ENCODE data around the gene COMMD10. TPM values are rescaled to one million over a fixed set of nuclear protein-coding genes. Genes with fewer than 3 reads are reported as not detected.

COMMD10 gene
- total RNA-seq, 4 donors from 2014 or later = 26.8 to 44.3 (median 33.9) TPM

DNA sequence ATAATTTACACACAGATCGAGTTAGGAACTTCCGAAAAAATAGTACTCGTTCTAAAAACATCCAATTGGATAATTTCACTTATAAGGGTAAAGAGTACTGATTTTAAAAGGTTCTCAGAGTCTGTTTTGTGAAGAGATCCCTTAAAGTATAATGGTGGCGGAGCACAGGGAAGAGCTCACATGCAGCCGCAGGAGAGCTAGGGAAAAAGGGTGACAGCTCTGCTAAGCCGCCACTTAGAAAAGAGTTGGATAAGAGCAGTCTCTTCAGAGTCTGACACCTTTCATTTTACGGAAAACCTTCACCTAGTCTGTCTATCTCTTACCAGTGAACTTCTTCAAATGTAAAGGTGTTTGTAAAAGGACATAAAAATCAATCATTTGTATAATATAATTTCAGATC is 149.9 kb downstream of the COMMD10 start:
- DNase-seq (ENCODE audit: low spot score) = no peak
- TF ChIP-seq, protein P1, sequence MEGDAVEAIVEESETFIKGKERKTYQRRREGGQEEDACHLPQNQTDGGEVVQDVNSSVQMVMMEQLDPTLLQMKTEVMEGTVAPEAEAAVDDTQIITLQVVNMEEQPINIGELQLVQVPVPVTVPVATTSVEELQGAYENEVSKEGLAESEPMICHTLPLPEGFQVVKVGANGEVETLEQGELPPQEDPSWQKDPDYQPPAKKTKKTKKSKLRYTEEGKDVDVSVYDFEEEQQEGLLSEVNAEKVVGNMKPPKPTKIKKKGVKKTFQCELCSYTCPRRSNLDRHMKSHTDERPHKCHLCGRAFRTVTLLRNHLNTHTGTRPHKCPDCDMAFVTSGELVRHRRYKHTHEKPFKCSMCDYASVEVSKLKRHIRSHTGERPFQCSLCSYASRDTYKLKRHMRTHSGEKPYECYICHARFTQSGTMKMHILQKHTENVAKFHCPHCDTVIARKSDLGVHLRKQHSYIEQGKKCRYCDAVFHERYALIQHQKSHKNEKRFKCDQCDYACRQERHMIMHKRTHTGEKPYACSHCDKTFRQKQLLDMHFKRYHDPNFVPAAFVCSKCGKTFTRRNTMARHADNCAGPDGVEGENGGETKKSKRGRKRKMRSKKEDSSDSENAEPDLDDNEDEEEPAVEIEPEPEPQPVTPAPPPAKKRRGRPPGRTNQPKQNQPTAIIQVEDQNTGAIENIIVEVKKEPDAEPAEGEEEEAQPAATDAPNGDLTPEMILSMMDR (IDR thresholded peaks at IDR 0.05) = no peak
- no peak for ATAC-seq (ENCODE audit: low FRiP score)

DNA sequence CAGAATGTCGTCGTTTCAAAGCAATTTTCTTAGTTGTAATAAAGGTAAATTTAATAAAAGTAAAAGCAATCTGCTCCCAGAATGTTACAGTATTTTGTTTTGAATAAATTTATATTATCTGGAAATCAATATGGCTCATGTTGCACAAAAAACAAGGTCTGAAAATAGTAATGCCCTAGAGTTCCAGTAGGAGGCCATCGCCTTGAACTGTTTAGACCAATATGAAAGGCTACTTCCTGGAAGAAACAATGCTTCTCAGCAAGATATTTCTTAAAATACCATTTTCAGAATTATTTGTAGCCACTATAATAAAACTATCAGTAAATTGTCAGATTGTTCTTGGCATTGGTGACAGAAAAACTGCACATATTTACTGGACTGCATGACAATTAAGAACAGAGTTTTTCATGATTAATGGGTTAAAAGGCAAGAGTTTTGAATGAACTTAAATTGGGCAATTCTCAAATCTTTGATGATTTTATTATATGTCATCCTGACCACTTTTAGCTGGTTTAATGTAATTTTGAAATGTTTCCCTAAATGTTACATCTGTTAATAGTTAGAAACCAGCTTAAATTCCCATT is 153.2 kb downstream of the COMMD10 start:
- TF ChIP-seq, protein P1 (IDR thresholded peaks at IDR 0.05) = no peak
- DNase-seq (ENCODE audit: low spot score) (no peak), ATAC-seq (ENCODE audit: low FRiP score) (no peak)

DNA sequence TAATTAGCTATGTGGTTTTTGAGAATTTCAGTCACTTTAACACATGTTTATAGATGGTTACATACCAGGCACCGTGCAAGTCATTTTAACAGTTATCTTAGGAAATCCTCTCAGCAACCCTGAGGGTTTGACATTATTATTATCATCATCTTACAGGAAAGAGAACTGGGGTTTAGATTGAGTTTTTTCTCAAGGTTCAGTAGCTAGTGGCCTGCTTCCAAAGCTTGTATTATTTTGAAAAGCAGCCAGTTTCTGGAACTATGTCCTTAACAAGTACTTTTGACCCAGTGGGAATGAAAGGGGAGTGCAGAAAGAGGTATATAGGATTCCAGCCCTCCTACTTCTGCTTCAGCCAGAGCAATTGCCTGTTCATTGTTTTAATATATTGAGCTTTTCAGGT is 157.5 kb downstream of the COMMD10 start:
- TF ChIP-seq, protein P1 (IDR thresholded peaks at IDR 0.05) = no peak
- DNase-seq (ENCODE audit: low spot score) (no peak), ATAC-seq (ENCODE audit: low FRiP score) (no peak)

DNA sequence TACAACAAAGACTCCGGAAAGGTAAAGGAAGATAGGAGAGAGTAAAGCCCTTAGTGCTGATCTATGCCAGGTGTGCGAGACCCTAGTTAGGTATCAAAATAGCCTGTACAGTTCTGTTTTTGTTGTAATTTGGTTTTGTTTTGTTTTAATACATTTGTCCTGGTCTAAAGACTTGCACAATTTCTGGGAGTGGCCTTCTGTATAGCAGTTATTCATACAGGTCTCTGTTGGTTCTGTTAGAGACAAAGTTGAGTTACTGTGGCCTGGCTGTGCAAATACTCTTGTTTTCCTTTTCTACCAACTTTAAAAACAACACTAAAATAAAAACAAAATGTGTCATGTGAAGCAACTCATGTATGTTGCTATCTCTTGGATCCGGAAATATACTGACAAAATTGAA is 163.6 kb downstream of the COMMD10 start:
- TF ChIP-seq, protein P1 (IDR thresholded peaks at IDR 0.05) = no peak
- DNase-seq (ENCODE audit: low spot score) = no peak
- ATAC-seq (ENCODE audit: low FRiP score) = no peak

DNA sequence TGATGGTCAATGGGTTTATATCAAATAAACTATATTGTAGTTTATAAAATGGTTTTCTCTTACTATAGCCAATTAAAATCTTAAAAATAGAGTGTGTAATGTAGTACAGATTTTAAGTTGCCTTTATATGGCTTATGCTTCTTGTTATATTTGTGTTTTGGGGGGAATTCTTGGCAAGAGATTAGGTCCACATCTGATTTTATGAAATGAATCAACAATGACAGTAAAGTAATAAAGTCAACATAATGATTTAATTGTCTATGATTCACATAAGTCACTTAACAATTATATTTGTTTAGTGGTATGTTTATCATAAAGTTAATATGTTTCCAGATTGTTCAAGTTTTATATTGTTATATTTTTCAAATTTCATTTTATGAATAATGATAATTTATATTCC is 164.8 kb downstream of the COMMD10 start:
- TF ChIP-seq, protein P1 (IDR thresholded peaks at IDR 0.05) = no peak
- DNase-seq (ENCODE audit: low spot score) (no peak), ATAC-seq (ENCODE audit: low FRiP score) (no peak)

DNA sequence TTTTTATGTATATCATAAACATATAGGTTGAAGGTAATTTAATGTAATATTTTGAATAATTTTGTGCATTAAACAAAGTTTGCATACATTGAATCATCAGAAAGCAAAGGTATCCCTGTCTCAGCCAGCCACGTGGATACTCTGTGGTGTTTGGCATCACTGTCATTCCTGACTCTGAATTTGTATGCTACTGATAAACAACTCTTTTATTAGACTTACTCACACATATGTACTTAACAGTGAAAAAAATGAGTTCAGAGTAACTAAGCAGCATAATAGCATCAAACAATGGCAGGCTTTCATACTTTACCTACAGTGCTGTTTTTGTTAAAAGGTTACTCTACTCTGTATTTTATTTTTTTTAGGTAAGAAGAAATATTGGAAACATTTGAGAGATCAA is 171.9 kb downstream of the COMMD10 start:
- ATAC-seq (ENCODE audit: low FRiP score) (no peak), DNase-seq (ENCODE audit: low spot score) (no peak)
- TF ChIP-seq, protein P1 (IDR thresholded peaks at IDR 0.05) = no peak

DNA sequence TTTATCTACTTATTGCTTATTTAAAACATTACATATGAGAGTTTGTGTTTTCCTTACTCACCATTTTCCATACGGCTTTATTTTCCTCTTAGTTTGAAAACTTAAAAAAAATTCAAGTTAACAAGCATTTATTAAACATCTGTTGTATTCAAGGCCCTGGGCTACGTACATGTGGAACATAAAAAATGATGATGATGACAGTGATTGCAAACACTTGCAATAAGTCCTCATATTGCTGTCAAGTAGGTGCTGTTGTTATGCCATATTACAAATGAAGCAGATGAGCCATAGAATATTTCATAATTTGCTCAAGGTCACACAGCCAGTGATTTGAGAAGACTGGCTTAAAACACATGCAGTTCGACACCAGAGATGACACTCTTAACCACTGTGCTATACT is 180.6 kb downstream of the COMMD10 start:
- ATAC-seq (ENCODE audit: low FRiP score) = no peak
- TF ChIP-seq, protein P1 (IDR thresholded peaks at IDR 0.05) = no peak
- DNase-seq (ENCODE audit: low spot score) = no peak
